ENCODE measurements around the gene DDX39A.

DNA sequence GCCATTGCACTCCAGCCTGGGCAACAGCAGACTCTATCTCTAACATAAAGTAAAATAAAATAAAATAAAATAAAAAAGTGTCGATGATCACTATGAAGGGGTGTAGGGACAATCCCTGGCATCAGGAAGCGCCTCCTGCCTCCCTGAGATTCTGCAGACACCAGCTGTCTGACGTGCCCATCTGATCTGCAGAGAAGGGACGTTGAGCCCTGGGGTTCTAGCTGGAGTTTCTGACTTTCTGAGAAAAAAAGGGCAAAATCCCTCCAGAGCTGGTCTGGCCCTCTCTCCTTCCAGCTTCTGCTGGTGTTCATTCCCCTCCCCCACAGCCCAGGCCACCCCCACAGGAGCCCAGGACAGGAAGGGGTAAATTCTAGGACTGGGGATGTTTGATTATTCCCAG lies 40.3 kb downstream of the DDX39A start:
- TF ChIP-seq, protein P1, sequence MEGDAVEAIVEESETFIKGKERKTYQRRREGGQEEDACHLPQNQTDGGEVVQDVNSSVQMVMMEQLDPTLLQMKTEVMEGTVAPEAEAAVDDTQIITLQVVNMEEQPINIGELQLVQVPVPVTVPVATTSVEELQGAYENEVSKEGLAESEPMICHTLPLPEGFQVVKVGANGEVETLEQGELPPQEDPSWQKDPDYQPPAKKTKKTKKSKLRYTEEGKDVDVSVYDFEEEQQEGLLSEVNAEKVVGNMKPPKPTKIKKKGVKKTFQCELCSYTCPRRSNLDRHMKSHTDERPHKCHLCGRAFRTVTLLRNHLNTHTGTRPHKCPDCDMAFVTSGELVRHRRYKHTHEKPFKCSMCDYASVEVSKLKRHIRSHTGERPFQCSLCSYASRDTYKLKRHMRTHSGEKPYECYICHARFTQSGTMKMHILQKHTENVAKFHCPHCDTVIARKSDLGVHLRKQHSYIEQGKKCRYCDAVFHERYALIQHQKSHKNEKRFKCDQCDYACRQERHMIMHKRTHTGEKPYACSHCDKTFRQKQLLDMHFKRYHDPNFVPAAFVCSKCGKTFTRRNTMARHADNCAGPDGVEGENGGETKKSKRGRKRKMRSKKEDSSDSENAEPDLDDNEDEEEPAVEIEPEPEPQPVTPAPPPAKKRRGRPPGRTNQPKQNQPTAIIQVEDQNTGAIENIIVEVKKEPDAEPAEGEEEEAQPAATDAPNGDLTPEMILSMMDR (IDR thresholded peaks at IDR 0.05): no peak
- TF ChIP-seq EZH2 (IDR thresholded peaks at IDR 0.05) (no peak), EZH2phosphoT487 (IDR thresholded peaks at IDR 0.05) (no peak)

Measured in neural progenitor cell (in vitro differentiated cells).